Measurements from ENCODE around the gene C1QTNF5.

DNA sequence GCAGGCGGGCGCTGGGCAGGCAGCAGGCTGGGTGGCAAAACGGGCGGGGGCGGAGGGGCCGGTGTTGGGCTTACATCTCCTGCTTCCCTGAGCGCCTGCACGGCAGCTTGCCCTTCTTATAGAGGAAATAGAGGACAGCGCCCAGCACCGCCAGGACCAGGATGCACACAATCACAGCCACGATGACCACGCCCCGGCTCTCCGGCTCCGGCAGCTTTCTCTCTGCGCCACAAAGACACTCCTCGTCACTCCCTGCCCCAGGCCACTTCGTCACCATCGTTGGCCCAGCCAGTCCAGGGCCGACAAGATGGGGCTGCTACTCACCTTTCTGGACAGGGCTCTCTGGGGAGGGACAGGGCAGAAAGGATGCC lies 30.0 kb downstream of the C1QTNF5 start:
- TF ChIP-seq, protein P1, sequence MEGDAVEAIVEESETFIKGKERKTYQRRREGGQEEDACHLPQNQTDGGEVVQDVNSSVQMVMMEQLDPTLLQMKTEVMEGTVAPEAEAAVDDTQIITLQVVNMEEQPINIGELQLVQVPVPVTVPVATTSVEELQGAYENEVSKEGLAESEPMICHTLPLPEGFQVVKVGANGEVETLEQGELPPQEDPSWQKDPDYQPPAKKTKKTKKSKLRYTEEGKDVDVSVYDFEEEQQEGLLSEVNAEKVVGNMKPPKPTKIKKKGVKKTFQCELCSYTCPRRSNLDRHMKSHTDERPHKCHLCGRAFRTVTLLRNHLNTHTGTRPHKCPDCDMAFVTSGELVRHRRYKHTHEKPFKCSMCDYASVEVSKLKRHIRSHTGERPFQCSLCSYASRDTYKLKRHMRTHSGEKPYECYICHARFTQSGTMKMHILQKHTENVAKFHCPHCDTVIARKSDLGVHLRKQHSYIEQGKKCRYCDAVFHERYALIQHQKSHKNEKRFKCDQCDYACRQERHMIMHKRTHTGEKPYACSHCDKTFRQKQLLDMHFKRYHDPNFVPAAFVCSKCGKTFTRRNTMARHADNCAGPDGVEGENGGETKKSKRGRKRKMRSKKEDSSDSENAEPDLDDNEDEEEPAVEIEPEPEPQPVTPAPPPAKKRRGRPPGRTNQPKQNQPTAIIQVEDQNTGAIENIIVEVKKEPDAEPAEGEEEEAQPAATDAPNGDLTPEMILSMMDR (conservative IDR thresholded peaks at IDR 0.05) = no peak
- TF ChIP-seq ZFX (IDR thresholded peaks at IDR 0.05) = no peak
